HFF-Myc (cell line): ENCODE results near the gene TRIM16.
"Not testable (repeated sequence)": the region's sequence is repeated elsewhere in the genome, so short reads cannot be mapped to it uniquely, and the experiment has no call there.

Source experiments
- DNase-seq: peaks from one replicate; pipeline ENCODE4 v3.0.0-alpha.2; 2011; ENCODE audit warnings: low read depth; ENCODE audit errors: extremely low read depth
- H3K4me3 ChIP-seq: replicated peaks from 2 replicates; pipeline ENCODE4 v1.5.1; 2011; ENCODE audit warnings: low read depth, mild to moderate bottlenecking, control low read depth, low read length
- TF ChIP-seq, protein P1 (sequence below): IDR thresholded peaks from 2 replicates; pipeline ENCODE4 v1.5.1; 2012; ENCODE audit warnings: mild to moderate bottlenecking, low read depth, low read length, control low read depth; ENCODE audit errors: missing control alignments

Gene TRIM16

DNA sequence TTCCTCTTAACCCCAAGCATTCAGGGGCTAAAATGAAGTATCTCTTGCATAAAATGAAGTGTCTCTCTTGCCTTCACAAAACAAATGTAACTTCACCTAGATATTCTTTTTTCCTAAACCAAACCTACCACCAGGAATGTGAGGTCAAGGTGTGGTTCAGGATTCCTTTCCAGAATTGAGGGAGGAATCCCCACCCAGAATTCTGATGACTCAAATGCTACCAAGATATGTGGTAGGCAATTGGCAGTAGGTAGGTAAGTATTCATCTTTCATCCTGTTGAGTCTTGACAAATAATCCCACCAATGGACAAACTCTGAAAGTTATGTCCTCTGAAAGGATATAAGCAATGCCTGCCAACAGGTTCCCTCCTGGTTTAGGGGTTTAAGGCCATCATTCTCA is 26.2 kb downstream of the TRIM16 start:
- no peak overlapping the region for H3K4me3 ChIP-seq
- TF ChIP-seq, protein P1, sequence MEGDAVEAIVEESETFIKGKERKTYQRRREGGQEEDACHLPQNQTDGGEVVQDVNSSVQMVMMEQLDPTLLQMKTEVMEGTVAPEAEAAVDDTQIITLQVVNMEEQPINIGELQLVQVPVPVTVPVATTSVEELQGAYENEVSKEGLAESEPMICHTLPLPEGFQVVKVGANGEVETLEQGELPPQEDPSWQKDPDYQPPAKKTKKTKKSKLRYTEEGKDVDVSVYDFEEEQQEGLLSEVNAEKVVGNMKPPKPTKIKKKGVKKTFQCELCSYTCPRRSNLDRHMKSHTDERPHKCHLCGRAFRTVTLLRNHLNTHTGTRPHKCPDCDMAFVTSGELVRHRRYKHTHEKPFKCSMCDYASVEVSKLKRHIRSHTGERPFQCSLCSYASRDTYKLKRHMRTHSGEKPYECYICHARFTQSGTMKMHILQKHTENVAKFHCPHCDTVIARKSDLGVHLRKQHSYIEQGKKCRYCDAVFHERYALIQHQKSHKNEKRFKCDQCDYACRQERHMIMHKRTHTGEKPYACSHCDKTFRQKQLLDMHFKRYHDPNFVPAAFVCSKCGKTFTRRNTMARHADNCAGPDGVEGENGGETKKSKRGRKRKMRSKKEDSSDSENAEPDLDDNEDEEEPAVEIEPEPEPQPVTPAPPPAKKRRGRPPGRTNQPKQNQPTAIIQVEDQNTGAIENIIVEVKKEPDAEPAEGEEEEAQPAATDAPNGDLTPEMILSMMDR, result no peak
- no peak for DNase-seq

DNA sequence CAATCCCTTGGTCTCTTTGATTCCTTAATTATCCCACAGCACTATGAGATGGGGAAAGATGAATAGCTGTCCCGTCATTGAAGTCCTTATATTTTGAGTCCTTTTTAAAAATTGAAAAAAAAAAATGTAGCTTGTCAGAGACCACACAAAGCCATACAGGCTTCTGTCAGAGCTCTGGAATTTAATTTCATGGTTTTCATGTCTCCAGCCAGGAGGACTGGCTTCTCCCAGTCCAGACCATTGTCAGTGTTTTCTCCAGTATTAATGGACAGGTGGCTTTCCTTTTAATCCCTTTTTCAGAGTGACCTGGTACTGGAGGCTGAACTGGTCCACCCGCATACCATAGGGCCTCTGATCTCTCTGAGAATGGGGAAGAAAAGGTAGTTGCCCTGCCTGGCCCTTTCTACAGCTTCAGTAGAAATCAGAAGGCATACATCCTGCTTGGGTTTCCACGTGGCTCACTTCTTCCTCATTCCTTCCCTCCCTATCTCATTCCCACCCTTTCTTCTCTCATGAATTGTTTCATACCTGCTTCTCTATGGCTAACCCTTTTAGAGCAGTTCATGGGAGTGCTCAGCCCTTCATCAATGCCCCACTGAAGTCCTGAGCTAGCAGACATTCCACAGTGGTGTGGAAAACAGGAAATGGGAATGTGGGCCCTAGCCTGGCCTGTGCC is 29.1 kb downstream of the TRIM16 start:
- no peak overlapping the region for H3K4me3 ChIP-seq
- DNase-seq, result no peak
- TF ChIP-seq, protein P1, result no peak

DNA sequence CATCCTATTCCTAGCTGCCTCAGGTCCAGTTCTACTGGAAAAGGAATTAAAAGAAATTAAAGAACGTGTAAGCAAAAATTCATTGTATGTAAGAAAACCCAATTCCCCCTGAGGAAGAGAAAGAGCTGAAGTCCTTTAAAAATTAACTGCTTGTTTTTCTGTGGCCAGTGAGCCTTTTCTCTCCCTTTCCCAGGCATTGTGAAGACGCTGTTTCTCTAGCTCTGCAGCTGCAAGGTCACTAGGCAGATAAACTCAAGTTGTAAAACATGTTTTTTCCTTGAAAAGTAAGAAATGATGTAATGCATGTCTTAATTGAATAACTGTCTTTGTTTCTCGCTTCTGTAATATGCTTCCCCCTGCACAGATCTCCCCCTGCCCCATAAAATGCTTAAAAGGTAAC is 29.7 kb downstream of the TRIM16 start:
- not testable (repeated sequence) for H3K4me3 ChIP-seq, DNase-seq

DNA sequence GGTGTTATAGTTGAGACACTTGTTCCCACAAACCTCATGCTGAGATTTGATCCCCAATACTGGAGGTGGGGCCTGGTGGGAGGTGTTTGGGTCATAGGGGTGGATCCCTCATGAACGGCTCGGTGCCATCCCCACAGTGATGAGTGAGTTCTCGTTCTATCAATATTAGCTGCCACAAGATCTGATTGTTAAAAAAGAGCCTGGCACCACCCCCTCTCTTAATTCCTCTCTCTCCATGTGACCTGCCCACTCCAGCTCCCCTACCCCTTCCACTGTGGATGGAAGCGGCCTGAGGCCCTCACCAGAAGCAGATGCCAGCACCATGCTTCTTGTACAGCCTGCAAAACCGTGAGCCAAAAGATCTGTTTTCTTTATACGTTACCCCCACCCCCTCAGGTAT is 31.2 kb downstream of the TRIM16 start:
- no peak overlapping the region for H3K4me3 ChIP-seq
- TF ChIP-seq, protein P1, result no peak
- no peak for DNase-seq

DNA sequence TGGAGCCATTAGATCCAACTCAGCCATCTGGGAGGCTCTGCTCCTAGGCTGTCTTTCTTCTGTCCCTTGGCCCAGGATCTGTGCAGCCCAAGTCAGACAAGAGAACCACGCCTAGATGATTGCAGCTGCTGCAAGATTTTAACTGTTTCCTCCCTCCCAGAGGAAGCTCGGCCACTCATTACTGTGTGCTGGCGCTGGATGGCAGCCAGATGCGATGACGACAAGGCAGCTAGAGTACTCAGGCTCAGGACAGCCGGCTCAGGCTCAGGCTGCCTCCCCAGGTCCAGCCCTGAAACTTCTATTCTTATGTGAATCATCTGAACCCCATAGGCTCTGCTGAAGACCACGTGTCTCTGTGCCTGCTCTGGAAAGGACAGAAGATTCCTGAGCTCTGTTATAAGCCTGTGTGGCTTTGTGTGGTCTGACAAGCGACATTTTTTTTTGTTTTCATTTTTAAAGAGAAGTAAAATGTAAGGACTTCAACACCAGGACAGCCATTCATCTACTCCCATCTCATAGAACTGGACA is 32.5 kb downstream of the TRIM16 start:
- peak overlapping the region; percentile 80 for H3K4me3 ChIP-seq
- TF ChIP-seq, protein P1, result no peak
- peak; percentile 99 for DNase-seq

DNA sequence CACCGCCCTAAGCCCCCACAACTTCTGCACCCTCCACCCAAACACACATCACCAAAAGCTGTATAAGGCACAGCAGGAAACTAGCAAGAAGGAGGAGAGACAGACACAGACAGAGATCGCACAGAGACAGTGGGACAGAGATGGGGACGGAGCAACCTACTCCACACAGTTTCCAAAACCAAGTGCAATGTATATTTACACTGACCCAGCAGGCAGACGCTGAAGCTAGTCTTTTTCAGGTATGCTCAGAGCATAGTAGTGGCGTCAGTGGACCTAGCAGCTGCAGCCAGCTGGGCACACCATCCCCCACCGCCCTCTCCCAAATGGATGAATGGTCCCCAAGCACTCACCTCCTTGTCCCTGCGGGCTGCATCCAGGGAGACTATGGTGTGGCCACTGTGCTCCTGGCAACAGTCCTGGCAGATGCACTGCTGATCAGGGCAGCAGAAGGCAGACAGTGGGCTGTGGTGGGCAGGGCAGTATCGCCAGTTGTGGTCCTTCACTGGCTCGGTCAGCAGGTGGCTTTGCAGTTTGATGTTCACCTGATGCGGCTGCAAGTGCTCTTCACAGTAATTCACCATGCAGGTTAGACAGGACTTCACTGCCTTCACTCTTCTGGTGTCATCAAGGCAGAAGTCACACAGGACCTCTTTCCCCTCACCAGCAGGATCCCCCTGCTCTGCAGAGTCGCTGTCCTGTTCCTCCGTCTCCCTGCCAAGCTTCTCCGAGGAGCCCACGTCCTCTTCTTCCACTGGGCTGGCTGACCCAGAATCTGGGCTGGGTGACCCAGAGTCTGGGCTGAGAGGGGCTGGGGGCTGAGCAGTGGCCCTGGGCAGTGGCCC is 33.1 kb downstream of the TRIM16 start:
- peak overlapping the region; percentile 80 for H3K4me3 ChIP-seq
- DNase-seq, result no peak
- TF ChIP-seq, protein P1, result no peak

DNA sequence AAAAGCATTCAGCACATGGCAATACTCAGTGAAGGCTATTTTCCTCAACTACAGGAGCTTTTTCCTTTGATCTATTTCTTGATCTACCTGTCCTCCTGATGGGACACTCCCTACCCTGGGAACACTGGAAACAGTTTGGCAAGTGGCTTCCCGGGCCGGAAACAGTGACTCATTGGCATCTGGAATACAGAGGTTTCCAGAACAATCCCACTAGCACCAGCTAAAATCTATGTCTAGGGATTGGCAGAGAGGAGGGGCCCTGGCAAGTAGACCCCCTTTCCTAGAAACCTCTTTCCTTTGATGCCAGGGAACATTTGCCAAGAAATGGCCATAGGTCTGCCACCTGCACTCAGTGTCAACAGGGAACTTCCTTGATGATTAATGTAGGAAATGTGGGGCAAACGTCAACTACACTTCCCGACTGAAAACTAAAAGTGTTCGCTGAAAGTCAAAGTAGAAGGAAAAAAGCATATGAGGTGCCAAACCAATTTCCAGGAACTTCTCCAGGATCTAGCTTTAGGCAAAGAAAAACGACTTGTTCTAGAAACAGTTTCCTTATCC is 34.2 kb downstream of the TRIM16 start:
- TF ChIP-seq, protein P1, result no peak
- DNase-seq, result no peak
- H3K4me3 ChIP-seq, result peak overlapping the region; percentile 80
